Activated CD8-positive, alpha-beta T cell treated with anti-CD3 and anti-CD28 coated beads for 36 hours (primary cell): Measurements from ENCODE around the gene MAP4K1. TPM values are rescaled to one million over a fixed set of nuclear protein-coding genes. Genes with fewer than 3 reads are reported as not detected.
A peak's percentile ranks its signal among the peaks of the same experiment; 100 is the strongest.

Source experiments
- ATAC-seq: fragments of 200-7000 bp; cut with Tn5 transposase; one replicate; pipeline ENCODE4 v1.10.0; 2021; ENCODE audit warnings: mild to moderate bottlenecking, moderate library complexity
- CTCF ChIA-PET: fragments of 350-600 bp; sonication (Branson Sonifier 250); formaldehyde crosslinking; loops from one replicate; lab custom pipeline; 2021; ENCODE audit warnings: antibody characterized with exemption; lab: Charles Lee
- POLR2A ChIA-PET: fragments of 350-600 bp; sonication (Branson Sonifier 250); formaldehyde crosslinking; loops from one replicate; lab custom pipeline; 2021; ENCODE audit warnings: antibody characterized with exemption; lab: Charles Lee
- DNase-seq: peaks from one replicate; pipeline ENCODE4 v3.0.0-alpha.2; 2020
- H3K27ac Mint-ChIP-seq: one replicate; pipeline ENCODE4 v1.8.0; 2021; ENCODE audit warnings: mild to moderate bottlenecking, mixed read lengths
- H3K27me3 Mint-ChIP-seq: one replicate; pipeline ENCODE4 v1.8.0; 2021; ENCODE audit warnings: mixed read lengths
- H3K36me3 Mint-ChIP-seq: one replicate; pipeline ENCODE4 v1.8.0; 2021; ENCODE audit warnings: low read depth, mixed read lengths
- H3K4me1 Mint-ChIP-seq: one replicate; pipeline ENCODE4 v1.8.0; 2021; ENCODE audit warnings: low read depth, mixed read lengths
- H3K4me3 Mint-ChIP-seq: one replicate; pipeline ENCODE4 v1.8.0; 2021; ENCODE audit warnings: mild to moderate bottlenecking, moderate library complexity, mixed read lengths
- H3K9me3 Mint-ChIP-seq: one replicate; pipeline ENCODE4 v1.8.0; 2021; ENCODE audit warnings: mixed read lengths
- intact Hi-C: fragments of 100-400 bp; cut with micrococcal nuclease; formaldehyde crosslinking; loops from one replicate; pipeline ENCODE4 v1.10.0; 2022
- total RNA-seq, 2 experiments: library from RNA; stranded (reverse); gene quantifications; one replicate each; pipeline ENCODE4 v1.2.3, GENCODE V29; 2021
- TF ChIP-seq, protein P1 (sequence below): fragments of 200-600 bp; IDR thresholded peaks from one replicate; pipeline ENCODE4 v1.8.0; 2022; ENCODE audit warnings: antibody characterized with exemption, mild to moderate bottlenecking

Gene MAP4K1
- total RNA-seq, 2 experiments from 2014 or later = 166 to 174 TPM

DNA sequence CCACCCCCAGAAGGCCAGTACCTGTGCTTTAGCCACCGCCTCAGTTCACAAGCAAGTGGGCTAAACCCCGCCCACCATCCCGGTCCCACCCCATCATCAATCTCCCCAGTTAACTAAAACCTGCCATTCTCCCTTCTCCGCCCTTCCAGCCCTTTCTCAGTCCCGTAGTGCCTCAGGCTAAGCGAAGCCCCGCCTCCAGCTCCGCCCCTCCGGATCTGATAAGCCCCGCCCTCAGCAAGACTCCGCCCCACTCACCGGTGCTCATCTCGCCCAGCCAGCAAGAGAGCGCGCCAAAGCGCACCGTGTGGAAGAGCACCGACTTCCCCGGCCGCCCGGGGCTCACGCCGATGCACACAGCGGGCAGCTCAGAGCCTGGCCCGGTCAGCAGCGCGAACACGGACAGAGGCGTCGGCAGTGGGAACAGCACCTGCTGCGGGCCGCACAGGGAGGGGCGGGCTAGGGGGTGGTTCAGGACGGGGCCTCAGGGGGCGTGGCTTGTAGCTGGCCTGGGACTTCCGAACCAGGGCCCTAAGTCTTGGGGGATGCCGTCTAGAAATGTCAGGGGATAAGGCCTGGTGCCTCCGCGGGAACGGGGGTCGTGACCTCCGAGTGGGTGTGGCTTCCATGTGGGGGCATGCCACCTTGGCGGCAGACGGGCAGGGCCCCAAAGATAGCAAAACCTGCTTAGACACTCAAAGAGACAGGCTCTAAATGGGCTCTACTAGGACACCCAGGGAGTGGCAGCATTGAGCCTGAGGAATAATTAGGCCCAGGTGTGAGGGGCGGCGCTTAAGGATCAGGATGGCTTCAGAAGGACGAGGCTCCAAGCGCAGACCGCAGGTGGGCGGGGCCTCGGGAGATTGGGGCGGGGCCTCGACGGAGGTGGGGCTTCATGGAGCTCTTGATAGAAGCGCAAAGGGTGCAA, 21.4 kb downstream of the MAP4K1 start:
- ChIA-PET CTCF (interaction anchor here (0.5 kb wide), 1 partner anchor 40 kb away, joined by 3 read pairs; no protein-coding TSS in a partner anchor), POLR2A (interaction anchor here (0.7 to 1.3 kb wide), 2 partner anchors 10 to 45 kb away, joined by 3 to 5 read pairs; no protein-coding TSS in a partner anchor)
- peaks cover 38% of the 10 kb centered on the region for H3K36me3 Mint-ChIP-seq
- ATAC-seq (peak; percentile 65), DNase-seq (peak; percentile 51)
- H3K4me1 Mint-ChIP-seq = peaks cover 5% of the 10 kb centered on the region
- no peak overlapping the region for H3K4me3 Mint-ChIP-seq
- H3K9me3 Mint-ChIP-seq = no peaks in the 10 kb centered on the region
- H3K27ac Mint-ChIP-seq = no peak overlapping the region
- TF ChIP-seq, protein P1, sequence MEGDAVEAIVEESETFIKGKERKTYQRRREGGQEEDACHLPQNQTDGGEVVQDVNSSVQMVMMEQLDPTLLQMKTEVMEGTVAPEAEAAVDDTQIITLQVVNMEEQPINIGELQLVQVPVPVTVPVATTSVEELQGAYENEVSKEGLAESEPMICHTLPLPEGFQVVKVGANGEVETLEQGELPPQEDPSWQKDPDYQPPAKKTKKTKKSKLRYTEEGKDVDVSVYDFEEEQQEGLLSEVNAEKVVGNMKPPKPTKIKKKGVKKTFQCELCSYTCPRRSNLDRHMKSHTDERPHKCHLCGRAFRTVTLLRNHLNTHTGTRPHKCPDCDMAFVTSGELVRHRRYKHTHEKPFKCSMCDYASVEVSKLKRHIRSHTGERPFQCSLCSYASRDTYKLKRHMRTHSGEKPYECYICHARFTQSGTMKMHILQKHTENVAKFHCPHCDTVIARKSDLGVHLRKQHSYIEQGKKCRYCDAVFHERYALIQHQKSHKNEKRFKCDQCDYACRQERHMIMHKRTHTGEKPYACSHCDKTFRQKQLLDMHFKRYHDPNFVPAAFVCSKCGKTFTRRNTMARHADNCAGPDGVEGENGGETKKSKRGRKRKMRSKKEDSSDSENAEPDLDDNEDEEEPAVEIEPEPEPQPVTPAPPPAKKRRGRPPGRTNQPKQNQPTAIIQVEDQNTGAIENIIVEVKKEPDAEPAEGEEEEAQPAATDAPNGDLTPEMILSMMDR = no peak
- intact Hi-C loops = no loop called here
- no peaks in the 10 kb centered on the region for H3K27me3 Mint-ChIP-seq

DNA sequence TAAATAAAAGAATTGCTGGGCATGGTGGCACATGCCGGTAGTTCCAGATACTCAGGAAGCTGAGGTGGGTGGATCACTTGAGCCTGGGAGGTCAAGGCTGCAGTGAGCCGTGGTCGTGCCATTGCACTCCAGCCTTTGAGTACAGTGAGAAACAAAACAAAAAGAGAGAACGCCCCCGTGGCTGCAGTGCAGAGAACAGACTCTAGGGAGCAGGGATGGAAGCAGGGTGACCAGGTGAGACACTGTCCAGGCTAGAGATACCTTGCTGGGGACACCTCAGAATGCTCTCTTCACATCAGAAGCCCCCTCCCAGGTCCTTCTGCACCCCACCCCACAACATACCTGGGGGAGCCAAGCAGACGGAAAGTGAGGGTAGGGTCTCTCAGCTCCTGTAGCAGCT, 24.8 kb downstream of the MAP4K1 start:
- Mint-ChIP-seq H3K27me3 (no peaks in the 10 kb centered on the region), H3K27ac (no peak overlapping the region), H3K4me1 (peaks cover 5% of the 10 kb centered on the region), H3K4me3 (no peak overlapping the region), H3K9me3 (no peaks in the 10 kb centered on the region), H3K36me3 (peaks cover 38% of the 10 kb centered on the region)
- ChIA-PET POLR2A (no interaction called here), CTCF (interaction anchor here (0.6 to 1.0 kb wide), 2 partner anchors 11 to 41 kb away, joined by 3 to 4 read pairs; no protein-coding TSS in a partner anchor)
- TF ChIP-seq, protein P1 = no peak
- ATAC-seq (no peak), DNase-seq (no peak)
- intact Hi-C loops = no loop called here

DNA sequence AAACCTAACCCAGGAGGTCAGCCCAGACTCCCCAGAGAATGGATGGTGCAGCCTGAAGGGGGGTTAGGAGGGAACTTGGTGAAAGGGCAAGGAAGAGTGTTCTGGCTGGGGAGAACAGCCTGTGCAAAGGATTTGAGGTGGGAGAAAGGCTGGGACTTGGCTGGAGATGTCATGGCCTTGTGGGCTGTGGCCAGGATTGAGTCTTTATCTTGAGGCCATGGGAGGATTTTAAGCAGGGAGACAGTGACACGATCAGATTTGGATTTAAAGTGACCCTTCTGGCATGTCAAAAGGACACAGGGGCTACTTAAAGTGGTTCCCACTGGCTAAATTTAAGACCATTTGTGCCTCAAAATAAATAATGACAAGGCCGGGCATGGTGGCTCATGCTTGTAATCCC, 29.7 kb downstream of the MAP4K1 start:
- no peaks in the 10 kb centered on the region for H3K9me3 Mint-ChIP-seq
- H3K4me3 Mint-ChIP-seq = no peak overlapping the region
- TF ChIP-seq, protein P1 = no peak
- ATAC-seq (no peak), DNase-seq (no peak)
- CTCF ChIA-PET = no interaction called here
- intact Hi-C loops = no loop called here
- no peak overlapping the region for H3K27ac Mint-ChIP-seq
- POLR2A ChIA-PET = no interaction called here
- peaks cover 22% of the 10 kb centered on the region for H3K36me3 Mint-ChIP-seq
- no peaks in the 10 kb centered on the region for H3K27me3 Mint-ChIP-seq
- H3K4me1 Mint-ChIP-seq = peaks cover 5% of the 10 kb centered on the region

DNA sequence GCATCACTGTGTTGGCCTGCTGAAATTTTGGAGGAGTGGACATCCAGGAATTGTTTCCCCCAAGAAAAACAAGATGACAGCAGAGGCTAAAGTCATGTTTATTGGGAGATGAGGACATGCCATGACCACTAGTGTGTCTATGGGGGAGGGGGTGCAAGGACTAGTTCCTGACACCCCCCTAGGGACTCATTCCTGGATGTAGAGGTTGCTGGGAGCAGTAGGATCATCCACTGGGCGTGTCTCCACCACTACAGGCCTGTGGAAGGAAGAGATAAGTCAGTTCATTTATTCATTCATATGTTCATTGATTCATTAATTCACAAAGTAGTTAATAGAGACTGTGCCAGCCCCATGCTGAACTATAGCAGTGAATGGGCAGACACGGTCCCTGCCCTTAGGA, 30.2 kb downstream of the MAP4K1 start:
- ChIA-PET POLR2A (interaction anchor here (1.1 to 1.3 kb wide), 2 partner anchors 25 to 37 kb away, joined by 4 read pairs; no protein-coding TSS in a partner anchor), CTCF (no interaction called here)
- Mint-ChIP-seq H3K36me3 (peaks cover 20% of the 10 kb centered on the region), H3K27me3 (no peaks in the 10 kb centered on the region), H3K4me1 (peaks cover 5% of the 10 kb centered on the region), H3K4me3 (no peak overlapping the region), H3K9me3 (no peaks in the 10 kb centered on the region), H3K27ac (no peak overlapping the region)
- TF ChIP-seq, protein P1 = no peak
- ATAC-seq (no peak), DNase-seq (no peak)
- intact Hi-C loops = no loop called here

DNA sequence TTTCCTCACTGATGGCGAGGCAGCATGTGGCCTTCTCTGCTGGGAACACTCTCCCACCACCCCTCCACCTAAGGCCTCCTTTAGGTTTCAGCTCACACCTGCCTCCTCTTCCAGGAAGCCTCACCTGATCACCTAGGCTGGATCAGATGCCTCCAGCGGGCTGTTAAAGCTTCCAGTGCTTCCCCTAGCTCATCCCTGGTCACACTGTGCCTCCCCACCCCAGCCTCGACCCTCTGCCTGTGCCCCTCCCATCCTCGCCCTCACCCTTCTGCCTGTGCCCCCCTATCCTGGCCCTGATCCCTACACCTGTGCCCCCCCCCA, 33.8 kb downstream of the MAP4K1 start:
- Mint-ChIP-seq H3K4me1 (peaks cover 8% of the 10 kb centered on the region), H3K27me3 (no peaks in the 10 kb centered on the region), H3K27ac (no peak overlapping the region), H3K36me3 (peaks cover 12% of the 10 kb centered on the region), H3K4me3 (no peak overlapping the region), H3K9me3 (no peaks in the 10 kb centered on the region)
- intact Hi-C loops = no loop called here
- TF ChIP-seq, protein P1 = no peak
- ATAC-seq = no peak
- ChIA-PET CTCF (no interaction called here), POLR2A (no interaction called here)
- DNase-seq = no peak
